Mesendoderm (in vitro differentiated cells): ENCODE data around the gene GAB2.

Experiments used
- DNase-seq: peaks from one replicate; pipeline ENCODE4 v3.0.0; 2013
- H2AK5ac ChIP-seq: 2 replicates; pipeline ENCODE4 v1.6.1; 2013; ENCODE audit warnings: low read length, inconsistent platforms
- H2BK120ac ChIP-seq: 2 replicates; pipeline ENCODE4 v1.6.1; 2013; ENCODE audit warnings: low read depth, mild to moderate bottlenecking, low read length, moderate library complexity, mixed read lengths
- H2BK15ac ChIP-seq: replicated peaks from 2 replicates; pipeline ENCODE4 v1.6.1; 2013; ENCODE audit warnings: low read depth, mild to moderate bottlenecking, moderate library complexity
- H2BK5ac ChIP-seq: 2 replicates; pipeline ENCODE4 v1.6.1; 2013; ENCODE audit warnings: low read length, inconsistent platforms
- H3K18ac ChIP-seq: 2 replicates; pipeline ENCODE4 v1.6.1; 2013; ENCODE audit warnings: mild to moderate bottlenecking, low read length, mixed read lengths
- H3K23ac ChIP-seq: one replicate; pipeline ENCODE4 v1.6.1; 2013; ENCODE audit warnings: low read length
- H3K27ac ChIP-seq: 2 replicates; pipeline ENCODE4 v1.5.1; 2013; ENCODE audit warnings: low read depth, mild to moderate bottlenecking, inconsistent platforms, low read length, moderate library complexity
- H3K27me3 ChIP-seq: 2 replicates; pipeline ENCODE4 v1.6.1; 2013; ENCODE audit warnings: low read length, control low read depth, mild to moderate bottlenecking, inconsistent platforms; ENCODE audit not compliant: insufficient read depth, poor library complexity
- H3K36me3 ChIP-seq: 2 replicates; pipeline ENCODE4 v1.6.1; 2013; ENCODE audit warnings: low read length, inconsistent platforms; ENCODE audit not compliant: control insufficient read depth, insufficient read depth
- H3K4ac ChIP-seq: one replicate; pipeline ENCODE4 v1.6.1; 2013; ENCODE audit warnings: low read depth, mild to moderate bottlenecking, low read length, moderate library complexity
- H3K4me1 ChIP-seq: 2 replicates; pipeline ENCODE4 v1.6.1; 2013; ENCODE audit warnings: low read depth, low read length, inconsistent platforms; ENCODE audit not compliant: control insufficient read depth
- H3K4me2 ChIP-seq: 2 replicates; pipeline ENCODE4 v1.6.1; 2013; ENCODE audit warnings: low read length
- H3K4me3 ChIP-seq: 2 replicates; pipeline ENCODE4 v1.5.1; 2013; ENCODE audit warnings: mild to moderate bottlenecking, low read length
- H3K56ac ChIP-seq: one replicate; pipeline ENCODE4 v1.6.1; 2013; ENCODE audit warnings: low read length
- H3K79me1 ChIP-seq: 2 replicates; pipeline ENCODE4 v1.6.1; 2013; ENCODE audit warnings: low read length, inconsistent platforms
- H3K79me2 ChIP-seq: 2 replicates; pipeline ENCODE4 v1.6.1; 2013; ENCODE audit warnings: mild to moderate bottlenecking, low read length; ENCODE audit not compliant: control insufficient read depth, insufficient read depth
- H3K9ac ChIP-seq: 2 replicates; pipeline ENCODE4 v1.6.1; 2013; ENCODE audit warnings: low read length, inconsistent platforms
- H4K5ac ChIP-seq: one replicate; pipeline ENCODE4 v1.6.1; 2013; ENCODE audit warnings: low read length
- H4K8ac ChIP-seq: one replicate; pipeline ENCODE4 v1.6.1; 2013; ENCODE audit warnings: low read depth, mild to moderate bottlenecking, control low read depth, low read length, moderate library complexity
- WGBS: extraction: QIAGEN DNeasy Blood & Tissue Kit; methylation state at CpG from one replicate; pipeline ENCODE4 v1.1.7; 2013; ENCODE audit warnings: low lambda C conversion rate, missing lambda C conversion rate; ENCODE audit not compliant: insufficient coverage; ENCODE audit errors: extremely low coverage; 5-methylcytosine and 5-hydroxymethylcytosine counted together

The GAB2 gene

GRCh38 chr11:78377625-78378418 is 39.8 kb downstream of the GAB2 start:
- Histone ChIP-seq H2AK5ac (peak overlapping the region; percentile 89), H2BK15ac (no peak overlapping the region), H3K9ac (no peak overlapping the region), H3K56ac (no peak overlapping the region), H3K18ac (peak overlapping the region; percentile 80), H3K27me3 (no peaks in the 10 kb centered on the region), H3K4me2 (no peak overlapping the region), H4K5ac (no peak overlapping the region), H3K4me1 (peaks cover 9% of the 10 kb centered on the region), H4K8ac (no peak overlapping the region), H3K79me1 (peaks cover 2% of the 10 kb centered on the region), H3K79me2 (no peaks in the 10 kb centered on the region), H3K4ac (peak overlapping the region; percentile 79), H2BK120ac (no peak overlapping the region), H3K36me3 (no peaks in the 10 kb centered on the region), H2BK5ac (peak overlapping the region; percentile 20), H3K4me3 (no peak overlapping the region), H3K23ac (no peak overlapping the region), H3K27ac (peak overlapping the region; percentile 33)
- no CpG with 5 or more reads among the region's 9 CpGs for WGBS
- no peak for DNase-seq

GRCh38 chr11:78376858-78377257 is 40.8 kb downstream of the GAB2 start:
- H2BK120ac ChIP-seq: no peak overlapping the region
- no peak for DNase-seq
- no peaks in the 10 kb centered on the region for H3K27me3 ChIP-seq
- H3K23ac ChIP-seq: no peak overlapping the region
- no peaks in the 10 kb centered on the region for H3K79me2 ChIP-seq
- H3K9ac ChIP-seq: no peak overlapping the region
- H2BK5ac ChIP-seq: no peak overlapping the region
- no peak overlapping the region for H2AK5ac ChIP-seq
- no peak overlapping the region for H3K56ac ChIP-seq
- no peak overlapping the region for H4K5ac ChIP-seq
- H3K27ac ChIP-seq: no peak overlapping the region
- WGBS: no CpG with 5 or more reads among the region's 3 CpGs
- no peak overlapping the region for H3K18ac ChIP-seq
- no peak overlapping the region for H4K8ac ChIP-seq
- H3K4me2 ChIP-seq: no peak overlapping the region
- peaks cover 2% of the 10 kb centered on the region for H3K79me1 ChIP-seq
- H2BK15ac ChIP-seq: no peak overlapping the region
- H3K4ac ChIP-seq: peak overlapping the region; percentile 6
- H3K4me1 ChIP-seq: peaks cover 9% of the 10 kb centered on the region
- H3K4me3 ChIP-seq: no peak overlapping the region
- H3K36me3 ChIP-seq: no peaks in the 10 kb centered on the region

GRCh38 chr11:78374917-78375316 is 42.7 kb downstream of the GAB2 start:
- Histone ChIP-seq H2BK15ac (no peak overlapping the region), H3K56ac (no peak overlapping the region)
- WGBS: no CpG with 5 or more reads among the region's 3 CpGs

GRCh38 chr11:78373689-78374088 is 43.9 kb downstream of the GAB2 start:
- Histone ChIP-seq H3K9ac (no peak overlapping the region), H3K4me2 (no peak overlapping the region), H4K5ac (no peak overlapping the region), H3K27ac (no peak overlapping the region), H3K79me1 (peaks cover 2% of the 10 kb centered on the region), H3K23ac (no peak overlapping the region), H3K27me3 (no peaks in the 10 kb centered on the region), H3K4me3 (no peak overlapping the region), H2BK120ac (no peak overlapping the region), H4K8ac (no peak overlapping the region), H2BK15ac (no peak overlapping the region), H3K18ac (peak overlapping the region; percentile 23), H2AK5ac (no peak overlapping the region), H2BK5ac (no peak overlapping the region), H3K4me1 (peaks cover 2% of the 10 kb centered on the region), H3K36me3 (no peaks in the 10 kb centered on the region), H3K56ac (no peak overlapping the region), H3K79me2 (no peaks in the 10 kb centered on the region), H3K4ac (no peak overlapping the region)
- WGBS: no CpG with 5 or more reads among the region's 1 CpG
- DNase-seq: no peak

More at GRCh38 chr11:78374917-78375316, 42.7 kb downstream of the GAB2 start:
- peaks cover 5% of the 10 kb centered on the region for H3K4me1 ChIP-seq
- H2BK120ac ChIP-seq: no peak overlapping the region
- H3K27ac ChIP-seq: no peak overlapping the region
- no peaks in the 10 kb centered on the region for H3K36me3 ChIP-seq
- no peak overlapping the region for H3K9ac ChIP-seq
- peaks cover 2% of the 10 kb centered on the region for H3K79me1 ChIP-seq
- no peak overlapping the region for H2BK5ac ChIP-seq
- DNase-seq: no peak
- no peak overlapping the region for H3K4me2 ChIP-seq
- H3K79me2 ChIP-seq: no peaks in the 10 kb centered on the region
- no peak overlapping the region for H3K4ac ChIP-seq
- H2AK5ac ChIP-seq: no peak overlapping the region
- no peak overlapping the region for H3K23ac ChIP-seq
- H3K18ac ChIP-seq: no peak overlapping the region
- H3K27me3 ChIP-seq: no peaks in the 10 kb centered on the region
- no peak overlapping the region for H4K5ac ChIP-seq
- H4K8ac ChIP-seq: no peak overlapping the region
- no peak overlapping the region for H3K4me3 ChIP-seq

- Histone ChIP-seq H3K27me3 (no peaks in the 10 kb centered on the region), H3K9ac (no peak overlapping the region), H3K36me3 (no peaks in the 10 kb centered on the region), H3K23ac (no peak overlapping the region), H2BK5ac (no peak overlapping the region), H2BK120ac (no peak overlapping the region), H2BK15ac (peak overlapping the region; percentile 27), H3K4me2 (no peak overlapping the region), H3K4me1 (no peaks in the 10 kb centered on the region), H3K27ac (no peak overlapping the region), H3K79me2 (no peaks in the 10 kb centered on the region), H3K79me1 (no peaks in the 10 kb centered on the region), H3K4me3 (no peak overlapping the region), H4K5ac (no peak overlapping the region), H2AK5ac (no peak overlapping the region), H3K4ac (peak overlapping the region; percentile 55), H3K56ac (no peak overlapping the region), H4K8ac (no peak overlapping the region), H3K18ac (no peak overlapping the region)
- DNase-seq: no peak
- 100% methylated on average over 2 of the region's 4 CpGs for WGBS
Observed at GRCh38 chr11:78372114-78372768, 45.4 kb downstream of the GAB2 start.
